Fibroblast of lung (primary cell): ENCODE measurements around the gene PWP2.
"Not testable (repeated sequence)": the region's sequence is repeated elsewhere in the genome, so short reads cannot be mapped to it uniquely, and the experiment has no call there.

Experiments used
- EZH2 ChIP-seq: IDR thresholded peaks from 2 replicates; pipeline ENCODE4 v1.5.1; 2012; ENCODE audit warnings: low read length, control low read depth, mild to moderate bottlenecking; ENCODE audit errors: missing control alignments
- TF ChIP-seq, protein P1 (sequence below), 2 donors: IDR thresholded peaks in 1 of 2; conservative IDR thresholded peaks in 1 of 2; 1 replicate in 1 of 2; 2 replicates in 1 of 2; pipeline ENCODE4 v1.5.1; 2011 to 2012; ENCODE audit warnings: low read length in 2 of 2, control low read depth in 1 of 2, inconsistent platforms in 1 of 2, low read depth in 1 of 2, mild to moderate bottlenecking in 1 of 2

DNA sequence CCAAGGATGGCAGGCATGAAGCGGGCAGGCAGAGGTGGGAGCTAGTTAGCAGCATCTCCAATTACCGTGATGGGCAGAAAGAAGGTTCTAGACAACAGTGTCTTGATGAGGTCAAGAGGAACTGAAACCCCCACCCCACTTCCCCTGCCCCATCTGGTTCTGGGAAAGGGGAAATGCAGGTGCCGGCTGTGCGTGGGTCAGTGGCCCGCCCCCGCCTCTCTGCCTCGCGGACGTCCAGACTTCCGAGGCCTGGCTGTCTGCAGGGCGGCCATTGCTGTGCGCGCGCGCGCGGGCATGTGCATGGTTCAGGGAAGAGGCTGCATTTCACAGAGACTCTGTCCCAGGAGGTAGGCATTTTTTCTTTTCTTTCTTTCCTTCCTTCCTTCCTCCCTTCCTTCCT is 68.0 kb downstream of the PWP2 start:
- TF ChIP-seq, protein P1, sequence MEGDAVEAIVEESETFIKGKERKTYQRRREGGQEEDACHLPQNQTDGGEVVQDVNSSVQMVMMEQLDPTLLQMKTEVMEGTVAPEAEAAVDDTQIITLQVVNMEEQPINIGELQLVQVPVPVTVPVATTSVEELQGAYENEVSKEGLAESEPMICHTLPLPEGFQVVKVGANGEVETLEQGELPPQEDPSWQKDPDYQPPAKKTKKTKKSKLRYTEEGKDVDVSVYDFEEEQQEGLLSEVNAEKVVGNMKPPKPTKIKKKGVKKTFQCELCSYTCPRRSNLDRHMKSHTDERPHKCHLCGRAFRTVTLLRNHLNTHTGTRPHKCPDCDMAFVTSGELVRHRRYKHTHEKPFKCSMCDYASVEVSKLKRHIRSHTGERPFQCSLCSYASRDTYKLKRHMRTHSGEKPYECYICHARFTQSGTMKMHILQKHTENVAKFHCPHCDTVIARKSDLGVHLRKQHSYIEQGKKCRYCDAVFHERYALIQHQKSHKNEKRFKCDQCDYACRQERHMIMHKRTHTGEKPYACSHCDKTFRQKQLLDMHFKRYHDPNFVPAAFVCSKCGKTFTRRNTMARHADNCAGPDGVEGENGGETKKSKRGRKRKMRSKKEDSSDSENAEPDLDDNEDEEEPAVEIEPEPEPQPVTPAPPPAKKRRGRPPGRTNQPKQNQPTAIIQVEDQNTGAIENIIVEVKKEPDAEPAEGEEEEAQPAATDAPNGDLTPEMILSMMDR (conservative IDR thresholded peaks at IDR 0.05 in 1 of 2, IDR thresholded peaks at IDR 0.05 in 1 of 2; ENCODE audit: low read depth in 1 of 2, low read length in 2 of 2), result not testable (repeated sequence)
- not testable (repeated sequence) for TF ChIP-seq EZH2
